HEK293 (cell line): Measurements from ENCODE around the gene POM121L2.

Source experiments
- ELK4 ChIP-seq: IDR thresholded peaks from 2 replicates; pipeline ENCODE4 v1.6.1; 2011; ENCODE audit warnings: mild to moderate bottlenecking, low read depth, low read length, borderline replicate concordance
- IKZF3 ChIP-seq: fragments of 450-650 bp; IDR thresholded peaks from 2 replicates; pipeline ENCODE4 v1.5.0; 2018; ENCODE audit warnings: missing biosample characterization, mild to moderate bottlenecking, missing genetic modification characterization, moderate library complexity
- PRDM1 ChIP-seq: fragments of 450-650 bp; formaldehyde crosslinking; IDR thresholded peaks from 2 replicates; pipeline ENCODE4; 2016; ENCODE audit warnings: missing biosample characterization, missing genetic modification characterization
- REPIN1 ChIP-seq: fragments of 450-650 bp; formaldehyde crosslinking; IDR thresholded peaks from 2 replicates; pipeline ENCODE4 v1.5.1; 2017; ENCODE audit warnings: missing biosample characterization, missing genetic modification characterization, low read depth
- SCRT2 ChIP-seq: fragments of 450-650 bp; formaldehyde crosslinking; IDR thresholded peaks from 2 replicates; pipeline ENCODE4 v1.5.1; 2016; ENCODE audit warnings: missing biosample characterization, missing genetic modification characterization
- SP2 ChIP-seq: fragments of 450-650 bp; formaldehyde crosslinking; IDR thresholded peaks from 2 replicates; pipeline ENCODE4 v1.5.1; 2016; ENCODE audit warnings: missing biosample characterization, missing genetic modification characterization
- TRIM28 ChIP-seq: IDR thresholded peaks from 2 replicates; pipeline ENCODE4 v1.6.1; 2011; ENCODE audit warnings: low read length, control low read depth, borderline replicate concordance
- TSHZ1 ChIP-seq: fragments of 450-650 bp; formaldehyde crosslinking; IDR thresholded peaks from 2 replicates; pipeline ENCODE4 v1.5.1; 2016; ENCODE audit warnings: missing biosample characterization, missing genetic modification characterization, borderline replicate concordance
- ZBTB17 ChIP-seq: fragments of 450-650 bp; formaldehyde crosslinking; IDR thresholded peaks from 2 replicates; pipeline ENCODE4 v1.5.1; 2016; ENCODE audit warnings: missing biosample characterization, missing genetic modification characterization
- ZBTB21 ChIP-seq: fragments of 450-650 bp; formaldehyde crosslinking; IDR thresholded peaks from 2 replicates; pipeline ENCODE4 v1.5.1; 2017; ENCODE audit warnings: missing biosample characterization, missing genetic modification characterization
- ZFP69B ChIP-seq: fragments of 450-650 bp; formaldehyde crosslinking; IDR thresholded peaks from 2 replicates; pipeline ENCODE4 v1.5.1; 2016; ENCODE audit warnings: missing biosample characterization, missing genetic modification characterization
- ZNF10 ChIP-seq: fragments of 450-650 bp; formaldehyde crosslinking; IDR thresholded peaks from 2 replicates; pipeline ENCODE4 v1.5.1; 2017; ENCODE audit warnings: missing biosample characterization, missing genetic modification characterization
- ZNF114 ChIP-seq: fragments of 450-650 bp; formaldehyde crosslinking; IDR thresholded peaks from 2 replicates; pipeline ENCODE4 v1.5.0; 2017; ENCODE audit warnings: missing biosample characterization, missing genetic modification characterization
- ZNF121 ChIP-seq: fragments of 450-650 bp; formaldehyde crosslinking; IDR thresholded peaks from 2 replicates; pipeline ENCODE4 v1.5.1; 2016; ENCODE audit warnings: missing biosample characterization, missing genetic modification characterization
- ZNF16 ChIP-seq: fragments of 450-650 bp; formaldehyde crosslinking; IDR thresholded peaks from 2 replicates; pipeline ENCODE4 v1.5.1; 2016; ENCODE audit warnings: low read depth, missing biosample characterization, missing genetic modification characterization
- ZNF184 ChIP-seq: fragments of 450-650 bp; IDR thresholded peaks from 2 replicates; pipeline ENCODE4 v1.5.1; 2018; ENCODE audit warnings: missing biosample characterization, mild to moderate bottlenecking, missing genetic modification characterization
- ZNF221 ChIP-seq: fragments of 450-650 bp; formaldehyde crosslinking; IDR thresholded peaks from 2 replicates; pipeline ENCODE4 v1.5.1; 2017; ENCODE audit warnings: missing biosample characterization, missing genetic modification characterization, borderline replicate concordance
- ZNF366 ChIP-seq: fragments of 450-650 bp; formaldehyde crosslinking; conservative IDR thresholded peaks from 2 replicates; pipeline ENCODE4 v1.5.1; 2016; ENCODE audit warnings: missing biosample characterization, missing genetic modification characterization
- ZNF510 ChIP-seq: fragments of 450-650 bp; formaldehyde crosslinking; IDR thresholded peaks from 2 replicates; pipeline ENCODE4 v1.5.1; 2018; ENCODE audit warnings: mild to moderate bottlenecking, missing genetic modification characterization, missing biosample characterization; ENCODE audit not compliant: insufficient replicate concordance
- ZNF549 ChIP-seq: fragments of 450-650 bp; IDR thresholded peaks from 2 replicates; pipeline ENCODE4 v1.5.1; 2018; ENCODE audit warnings: missing biosample characterization, missing genetic modification characterization, mild to moderate bottlenecking, inconsistent platforms, moderate library complexity
- ZNF600 ChIP-seq: fragments of 450-650 bp; formaldehyde crosslinking; IDR thresholded peaks from 2 replicates; pipeline ENCODE4 v1.5.1; 2016; ENCODE audit warnings: missing biosample characterization, missing genetic modification characterization
- ZNF654 ChIP-seq: fragments of 450-650 bp; formaldehyde crosslinking; IDR thresholded peaks from 2 replicates; pipeline ENCODE4 v1.5.1; 2016; ENCODE audit warnings: low read depth, missing biosample characterization, missing genetic modification characterization
- ZNF76 ChIP-seq: fragments of 450-650 bp; formaldehyde crosslinking; IDR thresholded peaks from 2 replicates; pipeline ENCODE4; 2016; ENCODE audit warnings: low read depth, missing biosample characterization, missing genetic modification characterization, borderline replicate concordance
- ZNF792 ChIP-seq: fragments of 450-650 bp; formaldehyde crosslinking; IDR thresholded peaks from 2 replicates; pipeline ENCODE4 v1.5.1; 2016; ENCODE audit warnings: missing biosample characterization, missing genetic modification characterization
- ZNF843 ChIP-seq: fragments of 450-650 bp; formaldehyde crosslinking; IDR thresholded peaks from 2 replicates; pipeline ENCODE4 v1.5.1; 2016; ENCODE audit warnings: missing biosample characterization, missing genetic modification characterization
- ZSCAN16 ChIP-seq: fragments of 450-650 bp; formaldehyde crosslinking; IDR thresholded peaks from 2 replicates; pipeline ENCODE4 v1.5.1; 2016; ENCODE audit warnings: missing biosample characterization, missing genetic modification characterization
- ZXDB ChIP-seq: fragments of 450-650 bp; formaldehyde crosslinking; IDR thresholded peaks from 2 replicates; pipeline ENCODE4 v1.5.1; 2016; ENCODE audit warnings: missing biosample characterization, missing genetic modification characterization
- TF ChIP-seq, protein P1 (sequence below): fragments of 450-650 bp; IDR thresholded peaks from 2 replicates; pipeline ENCODE4 v1.5.1; 2018; ENCODE audit warnings: missing biosample characterization, missing genetic modification characterization
- TF ChIP-seq, protein P2 (sequence below): fragments of 450-650 bp; formaldehyde crosslinking; IDR thresholded peaks from 2 replicates; pipeline ENCODE4 v1.5.1; 2017; ENCODE audit warnings: missing biosample characterization, missing genetic modification characterization
- TF ChIP-seq, protein P3 (sequence below): fragments of 450-650 bp; formaldehyde crosslinking; IDR thresholded peaks from 2 replicates; pipeline ENCODE4 v1.5.1; 2017; ENCODE audit warnings: missing biosample characterization, mild to moderate bottlenecking, missing genetic modification characterization, moderate library complexity

POM121L2 gene

GRCh38 chr6:27332692-27333641 is 20.9 kb upstream of the POM121L2 start (continued):
- TF ChIP-seq, protein P1, sequence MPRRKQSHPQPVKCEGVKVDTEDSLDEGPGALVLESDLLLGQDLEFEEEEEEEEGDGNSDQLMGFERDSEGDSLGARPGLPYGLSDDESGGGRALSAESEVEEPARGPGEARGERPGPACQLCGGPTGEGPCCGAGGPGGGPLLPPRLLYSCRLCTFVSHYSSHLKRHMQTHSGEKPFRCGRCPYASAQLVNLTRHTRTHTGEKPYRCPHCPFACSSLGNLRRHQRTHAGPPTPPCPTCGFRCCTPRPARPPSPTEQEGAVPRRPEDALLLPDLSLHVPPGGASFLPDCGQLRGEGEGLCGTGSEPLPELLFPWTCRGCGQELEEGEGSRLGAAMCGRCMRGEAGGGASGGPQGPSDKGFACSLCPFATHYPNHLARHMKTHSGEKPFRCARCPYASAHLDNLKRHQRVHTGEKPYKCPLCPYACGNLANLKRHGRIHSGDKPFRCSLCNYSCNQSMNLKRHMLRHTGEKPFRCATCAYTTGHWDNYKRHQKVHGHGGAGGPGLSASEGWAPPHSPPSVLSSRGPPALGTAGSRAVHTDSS, result no peak
- peak; percentile 35 for TF ChIP-seq ZNF510
- TF ChIP-seq SP2 (tag by site-specific recombination), result no peak
- TF ChIP-seq ELK4, result no peak
- peak; percentile 92 for TF ChIP-seq IKZF3 (tag by site-specific recombination)
- TF ChIP-seq ZBTB21, result 0 out of 2 replicates have a peak, but pooled peaks have one; percentile 24
- peak; percentile 100 for TF ChIP-seq ZNF366 (tag by site-specific recombination)
- TF ChIP-seq, protein P2, sequence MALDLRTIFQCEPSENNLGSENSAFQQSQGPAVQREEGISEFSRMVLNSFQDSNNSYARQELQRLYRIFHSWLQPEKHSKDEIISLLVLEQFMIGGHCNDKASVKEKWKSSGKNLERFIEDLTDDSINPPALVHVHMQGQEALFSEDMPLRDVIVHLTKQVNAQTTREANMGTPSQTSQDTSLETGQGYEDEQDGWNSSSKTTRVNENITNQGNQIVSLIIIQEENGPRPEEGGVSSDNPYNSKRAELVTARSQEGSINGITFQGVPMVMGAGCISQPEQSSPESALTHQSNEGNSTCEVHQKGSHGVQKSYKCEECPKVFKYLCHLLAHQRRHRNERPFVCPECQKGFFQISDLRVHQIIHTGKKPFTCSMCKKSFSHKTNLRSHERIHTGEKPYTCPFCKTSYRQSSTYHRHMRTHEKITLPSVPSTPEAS (tag by site-specific recombination), result 0 out of 2 replicates have a peak, but pooled peaks have one; percentile 12
- peak; percentile 31 for TF ChIP-seq ZNF843 (tag by site-specific recombination)
- TF ChIP-seq ZNF76, result peak; percentile 42; the same call in 1 of the 2 replicates
- TF ChIP-seq TRIM28, result peak; percentile 92; the same call in 1 of the 2 replicates
- TF ChIP-seq PRDM1 (tag by site-specific recombination), result peak; percentile 98
- peak; percentile 78 for TF ChIP-seq ZSCAN16 (tag by site-specific recombination)
- TF ChIP-seq ZNF600, result peak; percentile 54; the same call in 1 of the 2 replicates
- TF ChIP-seq ZNF121, result 0 out of 2 replicates have a peak, but pooled peaks have one; percentile 11
- TF ChIP-seq TSHZ1, result peak; percentile 58
- TF ChIP-seq ZFP69B (tag by site-specific recombination), result peak; percentile 90
- TF ChIP-seq SCRT2 (tag by site-specific recombination), result peak; percentile 99
- TF ChIP-seq ZNF792 (tag by site-specific recombination), result peak; percentile 31; the same call in 1 of the 2 replicates
- peak; percentile 56 for TF ChIP-seq ZXDB (tag by site-specific recombination)
- TF ChIP-seq ZNF184 (tag by site-specific recombination), result peak; percentile 39; the same call in 1 of the 2 replicates
- no peak for TF ChIP-seq ZNF16 (tag by site-specific recombination)
- TF ChIP-seq ZNF654 (tag by site-specific recombination), result no peak; the same call in 1 of the 2 replicates
- TF ChIP-seq ZNF114, result no peak
- TF ChIP-seq ZNF10, result peak; percentile 62; the same call in 1 of the 2 replicates
- no peak for TF ChIP-seq ZNF221 (tag by site-specific recombination)
- peak; percentile 97 for TF ChIP-seq ZBTB17 (tag by site-specific recombination)
- TF ChIP-seq, protein P3, sequence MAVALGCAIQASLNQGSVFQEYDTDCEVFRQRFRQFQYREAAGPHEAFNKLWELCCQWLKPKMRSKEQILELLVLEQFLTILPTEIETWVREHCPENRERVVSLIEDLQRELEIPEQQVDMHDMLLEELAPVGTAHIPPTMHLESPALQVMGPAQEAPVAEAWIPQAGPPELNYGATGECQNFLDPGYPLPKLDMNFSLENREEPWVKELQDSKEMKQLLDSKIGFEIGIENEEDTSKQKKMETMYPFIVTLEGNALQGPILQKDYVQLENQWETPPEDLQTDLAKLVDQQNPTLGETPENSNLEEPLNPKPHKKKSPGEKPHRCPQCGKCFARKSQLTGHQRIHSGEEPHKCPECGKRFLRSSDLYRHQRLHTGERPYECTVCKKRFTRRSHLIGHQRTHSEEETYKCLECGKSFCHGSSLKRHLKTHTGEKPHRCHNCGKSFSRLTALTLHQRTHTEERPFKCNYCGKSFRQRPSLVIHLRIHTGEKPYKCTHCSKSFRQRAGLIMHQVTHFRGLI (tag by site-specific recombination), result 0 out of 2 replicates have a peak, but pooled peaks have one; percentile 23
- peak; percentile 51; the same call in 1 of the 2 replicates for TF ChIP-seq REPIN1
- peak; percentile 74 for TF ChIP-seq ZNF549 (tag by site-specific recombination)
